Neural cell (in vitro differentiated cells): Measurements from ENCODE around the gene FCHSD1. TPM values are rescaled to one million over a fixed set of nuclear protein-coding genes. Genes with fewer than 3 reads are reported as not detected.

Experiments
- H2AFZ ChIP-seq: fragments of 200-600, 300-800 bp; sonication (generic), shearing (Covaris generic); 2 replicates; pipeline ENCODE4 v1.6.0; 2014; ENCODE audit warnings: low read depth, mild to moderate bottlenecking, antibody characterized with exemption, low read length, moderate library complexity
- H3F3A ChIP-seq: fragments of 200-600 bp; shearing (Covaris generic); 2 replicates; pipeline ENCODE4 v1.6.1; 2016; ENCODE audit warnings: mild to moderate bottlenecking, moderate library complexity, mixed read lengths, antibody characterized with exemption, low read length; ENCODE audit not compliant: insufficient read depth, poor library complexity, severe bottlenecking
- H3K27ac ChIP-seq: fragments of 200-600, 300-800 bp; sonication (generic), shearing (Covaris generic); 2 replicates; pipeline ENCODE4 v1.5.1; 2014; ENCODE audit warnings: mild to moderate bottlenecking, low read length, moderate library complexity
- H3K27me3 ChIP-seq: fragments of 300-800, 200-600 bp; sonication (generic), shearing (Covaris generic); 2 replicates; pipeline ENCODE4 v1.6.0; 2014; ENCODE audit warnings: mild to moderate bottlenecking, low read depth, low read length, moderate library complexity; ENCODE audit not compliant: insufficient read depth
- H3K36me3 ChIP-seq: fragments of 300-800, 200-600 bp; sonication (generic), shearing (Covaris generic); 2 replicates; pipeline ENCODE4 v1.5.1; 2014; ENCODE audit warnings: mild to moderate bottlenecking, antibody characterized with exemption, low read length, moderate library complexity; ENCODE audit not compliant: insufficient read depth
- H3K4me2 ChIP-seq: fragments of 300-800, 200-600 bp; sonication (generic), shearing (Covaris generic); 2 replicates; pipeline ENCODE4 v1.6.0; 2014; ENCODE audit warnings: mild to moderate bottlenecking, low read length
- H3K4me3 ChIP-seq: fragments of 300-800, 200-600 bp; sonication (generic), shearing (Covaris generic); 2 replicates; pipeline ENCODE4 v1.5.1; 2014; ENCODE audit warnings: mild to moderate bottlenecking, low read length, moderate library complexity
- H3K79me2 ChIP-seq: fragments of 200-600 bp; shearing (Covaris generic); replicated peaks from 2 replicates; pipeline ENCODE4 v1.6.0; 2014; ENCODE audit warnings: mild to moderate bottlenecking, low read length, moderate library complexity; ENCODE audit not compliant: insufficient read depth
- H3K9ac ChIP-seq: fragments of 300-800, 200-600 bp; sonication (generic), shearing (Covaris generic); 2 replicates; pipeline ENCODE4 v1.6.1; 2016; ENCODE audit warnings: mild to moderate bottlenecking, low read length, mixed read lengths
- H3K9me2 ChIP-seq: fragments of 200-600 bp; shearing (Covaris generic); 2 replicates; pipeline ENCODE4 v1.6.1; 2016; ENCODE audit warnings: mild to moderate bottlenecking, low read length, mixed read lengths; ENCODE audit not compliant: insufficient read depth
- H3K9me3 ChIP-seq: fragments of 200-600, 300-800 bp; sonication (generic), shearing (Covaris generic); 2 replicates; pipeline ENCODE4 v1.6.1; 2016; ENCODE audit warnings: mild to moderate bottlenecking, mixed run types, low read length, moderate library complexity, mixed read lengths
- H4K20me1 ChIP-seq: fragments of 200-600 bp; shearing (Covaris generic); 2 replicates; pipeline ENCODE4 v1.6.1; 2016; ENCODE audit warnings: mild to moderate bottlenecking, mixed run types; ENCODE audit not compliant: insufficient read depth
- EP300 ChIP-seq: fragments of 450-650 bp; conservative IDR thresholded peaks from 2 replicates; pipeline ENCODE4 v1.6.1; 2014; ENCODE audit warnings: antibody characterized with exemption, mild to moderate bottlenecking, moderate library complexity; ENCODE audit not compliant: poor library complexity, severe bottlenecking
- EZH2 ChIP-seq: fragments of 200-600, 300-800 bp; shearing (Covaris generic), sonication (generic); IDR thresholded peaks from 2 replicates; pipeline ENCODE4 v1.6.1; 2014; ENCODE audit warnings: antibody characterized with exemption, low read length, borderline replicate concordance, mild to moderate bottlenecking; ENCODE audit not compliant: insufficient read depth, poor library complexity, severe bottlenecking
- MXI1 ChIP-seq: fragments of 450-650 bp; conservative IDR thresholded peaks from 2 replicates; pipeline ENCODE4 v1.6.1; 2014; ENCODE audit warnings: antibody characterized with exemption, mild to moderate bottlenecking; ENCODE audit not compliant: poor library complexity, severe bottlenecking
- POLR2AphosphoS5 ChIP-seq: IDR thresholded peaks from 2 replicates; pipeline ENCODE4 v1.6.1; 2012
- RAD21 ChIP-seq: fragments of 450-650 bp; conservative IDR thresholded peaks from 2 replicates; pipeline ENCODE4 v1.6.1; 2014; ENCODE audit warnings: antibody characterized with exemption, mild to moderate bottlenecking, moderate library complexity
- SMC3 ChIP-seq: fragments of 450-650 bp; conservative IDR thresholded peaks from 2 replicates; pipeline ENCODE4 v1.6.1; 2014; ENCODE audit warnings: antibody characterized with exemption, mild to moderate bottlenecking, moderate library complexity; ENCODE audit not compliant: poor library complexity
- TAF1 ChIP-seq: IDR thresholded peaks from 2 replicates; pipeline ENCODE4 v1.6.1; 2012; ENCODE audit warnings: low read depth
- polyA plus RNA-seq: library from polyadenylated mRNA; depleted of rRNA; stranded (reverse); fragments of >200 nt; gene quantifications from 2 replicates; pipeline ENCODE4 v1.2.3, GENCODE V29; 2014
- TF ChIP-seq, protein P1 (sequence below): fragments of 450-650 bp; IDR thresholded peaks from 2 replicates; pipeline ENCODE4 v1.5.1; 2014; ENCODE audit warnings: antibody characterized with exemption, mild to moderate bottlenecking, moderate library complexity; ENCODE audit not compliant: poor library complexity, severe bottlenecking
- TF ChIP-seq, protein P2 (sequence below): IDR thresholded peaks from 2 replicates; pipeline ENCODE4 v1.6.1; 2012; ENCODE audit warnings: borderline replicate concordance

FCHSD1 gene
- polyA plus RNA-seq, 1 donor from 2014 or later = 3.9 TPM

GRCh38 chr5:141674747-141675146 is 23.5 kb upstream of the FCHSD1 start:
- H3F3A ChIP-seq = no peaks in the 10 kb centered on the region
- H3K9me2 ChIP-seq = no peaks in the 10 kb centered on the region
- no peak overlapping the region for H3K4me2 ChIP-seq
- no peaks in the 10 kb centered on the region for H3K36me3 ChIP-seq
- H3K4me3 ChIP-seq = no peak overlapping the region
- H3K27me3 ChIP-seq = no peaks in the 10 kb centered on the region
- TF ChIP-seq EP300 (no peak), POLR2AphosphoS5 (no peak), MXI1 (no peak), EZH2 (no peak), TAF1 (no peak), RAD21 (no peak), SMC3 (no peak)
- TF ChIP-seq, protein P1, sequence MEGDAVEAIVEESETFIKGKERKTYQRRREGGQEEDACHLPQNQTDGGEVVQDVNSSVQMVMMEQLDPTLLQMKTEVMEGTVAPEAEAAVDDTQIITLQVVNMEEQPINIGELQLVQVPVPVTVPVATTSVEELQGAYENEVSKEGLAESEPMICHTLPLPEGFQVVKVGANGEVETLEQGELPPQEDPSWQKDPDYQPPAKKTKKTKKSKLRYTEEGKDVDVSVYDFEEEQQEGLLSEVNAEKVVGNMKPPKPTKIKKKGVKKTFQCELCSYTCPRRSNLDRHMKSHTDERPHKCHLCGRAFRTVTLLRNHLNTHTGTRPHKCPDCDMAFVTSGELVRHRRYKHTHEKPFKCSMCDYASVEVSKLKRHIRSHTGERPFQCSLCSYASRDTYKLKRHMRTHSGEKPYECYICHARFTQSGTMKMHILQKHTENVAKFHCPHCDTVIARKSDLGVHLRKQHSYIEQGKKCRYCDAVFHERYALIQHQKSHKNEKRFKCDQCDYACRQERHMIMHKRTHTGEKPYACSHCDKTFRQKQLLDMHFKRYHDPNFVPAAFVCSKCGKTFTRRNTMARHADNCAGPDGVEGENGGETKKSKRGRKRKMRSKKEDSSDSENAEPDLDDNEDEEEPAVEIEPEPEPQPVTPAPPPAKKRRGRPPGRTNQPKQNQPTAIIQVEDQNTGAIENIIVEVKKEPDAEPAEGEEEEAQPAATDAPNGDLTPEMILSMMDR = no peak
- TF ChIP-seq, protein P2, sequence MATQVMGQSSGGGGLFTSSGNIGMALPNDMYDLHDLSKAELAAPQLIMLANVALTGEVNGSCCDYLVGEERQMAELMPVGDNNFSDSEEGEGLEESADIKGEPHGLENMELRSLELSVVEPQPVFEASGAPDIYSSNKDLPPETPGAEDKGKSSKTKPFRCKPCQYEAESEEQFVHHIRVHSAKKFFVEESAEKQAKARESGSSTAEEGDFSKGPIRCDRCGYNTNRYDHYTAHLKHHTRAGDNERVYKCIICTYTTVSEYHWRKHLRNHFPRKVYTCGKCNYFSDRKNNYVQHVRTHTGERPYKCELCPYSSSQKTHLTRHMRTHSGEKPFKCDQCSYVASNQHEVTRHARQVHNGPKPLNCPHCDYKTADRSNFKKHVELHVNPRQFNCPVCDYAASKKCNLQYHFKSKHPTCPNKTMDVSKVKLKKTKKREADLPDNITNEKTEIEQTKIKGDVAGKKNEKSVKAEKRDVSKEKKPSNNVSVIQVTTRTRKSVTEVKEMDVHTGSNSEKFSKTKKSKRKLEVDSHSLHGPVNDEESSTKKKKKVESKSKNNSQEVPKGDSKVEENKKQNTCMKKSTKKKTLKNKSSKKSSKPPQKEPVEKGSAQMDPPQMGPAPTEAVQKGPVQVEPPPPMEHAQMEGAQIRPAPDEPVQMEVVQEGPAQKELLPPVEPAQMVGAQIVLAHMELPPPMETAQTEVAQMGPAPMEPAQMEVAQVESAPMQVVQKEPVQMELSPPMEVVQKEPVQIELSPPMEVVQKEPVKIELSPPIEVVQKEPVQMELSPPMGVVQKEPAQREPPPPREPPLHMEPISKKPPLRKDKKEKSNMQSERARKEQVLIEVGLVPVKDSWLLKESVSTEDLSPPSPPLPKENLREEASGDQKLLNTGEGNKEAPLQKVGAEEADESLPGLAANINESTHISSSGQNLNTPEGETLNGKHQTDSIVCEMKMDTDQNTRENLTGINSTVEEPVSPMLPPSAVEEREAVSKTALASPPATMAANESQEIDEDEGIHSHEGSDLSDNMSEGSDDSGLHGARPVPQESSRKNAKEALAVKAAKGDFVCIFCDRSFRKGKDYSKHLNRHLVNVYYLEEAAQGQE = no peak
- no peak overlapping the region for H3K9ac ChIP-seq
- no peaks in the 10 kb centered on the region for H3K9me3 ChIP-seq
- H3K79me2 ChIP-seq = no peaks in the 10 kb centered on the region
- no peaks in the 10 kb centered on the region for H4K20me1 ChIP-seq
- H3K27ac ChIP-seq = no peak overlapping the region
- H2AFZ ChIP-seq = no peak overlapping the region

DNA sequence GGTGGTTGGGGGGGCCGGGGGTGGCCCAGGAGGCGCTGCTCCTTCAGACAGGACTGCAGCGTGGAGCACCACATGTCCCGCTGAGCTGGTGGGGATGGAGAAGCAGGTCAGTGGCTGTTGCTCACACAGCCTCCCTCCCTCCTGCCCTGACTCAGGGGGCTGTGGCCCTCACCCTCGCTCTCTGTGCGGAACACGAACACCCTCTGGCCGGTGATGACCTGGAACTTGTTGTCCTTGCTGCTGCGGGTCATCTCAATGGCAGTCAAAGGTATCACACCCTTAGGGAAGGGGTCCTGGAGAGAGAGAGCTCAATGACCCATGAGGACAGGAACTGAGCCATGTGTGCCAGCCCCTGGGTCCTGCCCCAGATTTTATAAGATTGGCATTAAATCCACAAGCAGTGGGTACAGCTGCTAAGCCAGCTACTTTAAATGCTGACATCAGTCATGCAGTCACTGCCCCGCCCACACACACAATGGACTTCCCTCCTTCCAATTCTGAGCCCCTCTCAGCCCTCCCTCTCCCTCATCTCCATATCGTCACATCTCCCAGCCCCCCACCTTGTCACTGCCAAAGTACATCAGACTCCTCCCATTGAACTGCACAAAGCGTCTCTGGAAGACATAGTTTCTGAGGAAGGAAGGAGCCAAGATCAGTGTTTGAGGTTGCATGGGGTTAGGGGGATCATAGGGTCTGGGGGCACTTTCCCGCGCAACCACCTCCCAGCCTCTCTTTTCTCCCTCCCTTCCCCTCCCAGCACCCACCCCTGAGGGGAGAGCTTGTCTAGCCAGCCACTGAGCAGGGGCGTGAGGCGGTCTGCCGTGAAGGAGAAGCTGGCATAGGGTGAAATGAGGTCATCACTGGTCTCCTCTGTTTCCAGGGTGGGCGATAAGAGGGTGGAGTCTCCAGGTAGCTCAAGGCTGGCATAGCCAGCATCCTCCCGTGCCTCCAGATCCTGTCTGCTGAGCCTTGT is 21.9 kb upstream of the FCHSD1 start:
- TF ChIP-seq POLR2AphosphoS5 (no peak), RAD21 (no peak), MXI1 (no peak), EZH2 (no peak), SMC3 (no peak), TAF1 (no peak), EP300 (no peak)
- TF ChIP-seq, protein P2 = no peak
- TF ChIP-seq, protein P1 = no peak
- Histone ChIP-seq H3K4me2 (no peak overlapping the region), H3K27ac (no peak overlapping the region), H4K20me1 (no peaks in the 10 kb centered on the region), H3K9ac (peak overlapping the region; percentile 24), H3F3A (no peaks in the 10 kb centered on the region), H3K4me3 (no peak overlapping the region), H2AFZ (no peak overlapping the region), H3K9me2 (no peaks in the 10 kb centered on the region), H3K27me3 (no peaks in the 10 kb centered on the region), H3K36me3 (no peaks in the 10 kb centered on the region), H3K79me2 (no peaks in the 10 kb centered on the region), H3K9me3 (no peaks in the 10 kb centered on the region)
